ENCODE results near the gene DDX42. TPM values are rescaled to one million over a fixed set of nuclear protein-coding genes. Genes with fewer than 3 reads are reported as not detected.

The DDX42 gene
- total and polyA plus RNA-seq, 2 experiments from 2014 or later, result 57.8 to 101 TPM

DNA sequence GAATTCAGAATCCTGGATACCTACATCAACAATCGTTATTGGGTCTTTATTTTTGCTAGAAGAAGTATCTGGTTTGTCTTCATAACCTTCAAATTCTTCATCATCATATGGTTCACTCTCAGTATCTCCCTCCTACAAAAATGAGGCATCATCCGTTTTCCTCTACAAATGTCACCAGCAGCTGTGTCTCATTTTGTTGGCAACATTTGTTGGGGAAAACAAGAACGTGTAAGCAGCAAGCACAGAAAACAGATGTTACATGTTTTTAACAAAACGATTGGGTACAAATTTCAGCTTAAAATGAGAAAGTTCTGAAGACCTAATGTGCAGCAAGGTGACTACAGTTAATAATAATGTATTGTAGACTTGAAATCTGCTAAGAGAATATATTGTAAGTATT, 9.3 kb upstream of the DDX42 start:
- Histone ChIP-seq H3K79me2 (replicated peaks; ENCODE audit: insufficient read depth) (peaks cover 58% of the 10 kb centered on the region), H3F3A (replicated peaks; ENCODE audit: low read depth) (no peaks in the 10 kb centered on the region), H3K4me3 (no peak overlapping the region), H2AFZ (no peak overlapping the region), H3K36me3 (ENCODE audit: insufficient read depth) (peaks cover 32% of the 10 kb centered on the region), H3K27ac (ENCODE audit: low read depth) (no peak overlapping the region), H3K9me2 (ENCODE audit: insufficient read depth) (no peaks in the 10 kb centered on the region), H3K4me2 (no peak overlapping the region), H3K4me1 (ENCODE audit: insufficient read depth) (no peaks in the 10 kb centered on the region; the same call in 1 of the 2 replicates), H3K27me3 (ENCODE audit: insufficient read depth) (no peaks in the 10 kb centered on the region), H4K20me1 (replicated peaks; ENCODE audit: insufficient read depth) (peaks cover 30% of the 10 kb centered on the region)
- no peak for ATAC-seq
- H3K36me3 Mint-ChIP-seq (ENCODE audit: low read depth), result peaks cover 51% of the 10 kb centered on the region
- no peaks in the 10 kb centered on the region for H3K9me3 Mint-ChIP-seq
- TF ChIP-seq ZNF114 (CRISPR knock-in tag; IDR thresholded peaks at IDR 0.05), result no peak
- no peak for TF ChIP-seq ZNF331 (CRISPR knock-in tag; IDR thresholded peaks at IDR 0.05; ENCODE audit: low read depth)
- TF ChIP-seq POLR2AphosphoS5 (IDR thresholded peaks at IDR 0.05; ENCODE audit: low read depth), result no peak
- TF ChIP-seq CREB1 (CRISPR knock-in tag; IDR thresholded peaks at IDR 0.05; ENCODE audit: low read depth), result no peak
- TF ChIP-seq, protein P1, sequence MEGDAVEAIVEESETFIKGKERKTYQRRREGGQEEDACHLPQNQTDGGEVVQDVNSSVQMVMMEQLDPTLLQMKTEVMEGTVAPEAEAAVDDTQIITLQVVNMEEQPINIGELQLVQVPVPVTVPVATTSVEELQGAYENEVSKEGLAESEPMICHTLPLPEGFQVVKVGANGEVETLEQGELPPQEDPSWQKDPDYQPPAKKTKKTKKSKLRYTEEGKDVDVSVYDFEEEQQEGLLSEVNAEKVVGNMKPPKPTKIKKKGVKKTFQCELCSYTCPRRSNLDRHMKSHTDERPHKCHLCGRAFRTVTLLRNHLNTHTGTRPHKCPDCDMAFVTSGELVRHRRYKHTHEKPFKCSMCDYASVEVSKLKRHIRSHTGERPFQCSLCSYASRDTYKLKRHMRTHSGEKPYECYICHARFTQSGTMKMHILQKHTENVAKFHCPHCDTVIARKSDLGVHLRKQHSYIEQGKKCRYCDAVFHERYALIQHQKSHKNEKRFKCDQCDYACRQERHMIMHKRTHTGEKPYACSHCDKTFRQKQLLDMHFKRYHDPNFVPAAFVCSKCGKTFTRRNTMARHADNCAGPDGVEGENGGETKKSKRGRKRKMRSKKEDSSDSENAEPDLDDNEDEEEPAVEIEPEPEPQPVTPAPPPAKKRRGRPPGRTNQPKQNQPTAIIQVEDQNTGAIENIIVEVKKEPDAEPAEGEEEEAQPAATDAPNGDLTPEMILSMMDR (conservative IDR thresholded peaks at IDR 0.05; ENCODE audit: low read depth in 2 of 2), result no peak
- TF ChIP-seq NANOG (IDR thresholded peaks at IDR 0.05; ENCODE audit: borderline replicate concordance), result no peak
- TF ChIP-seq, protein P2, sequence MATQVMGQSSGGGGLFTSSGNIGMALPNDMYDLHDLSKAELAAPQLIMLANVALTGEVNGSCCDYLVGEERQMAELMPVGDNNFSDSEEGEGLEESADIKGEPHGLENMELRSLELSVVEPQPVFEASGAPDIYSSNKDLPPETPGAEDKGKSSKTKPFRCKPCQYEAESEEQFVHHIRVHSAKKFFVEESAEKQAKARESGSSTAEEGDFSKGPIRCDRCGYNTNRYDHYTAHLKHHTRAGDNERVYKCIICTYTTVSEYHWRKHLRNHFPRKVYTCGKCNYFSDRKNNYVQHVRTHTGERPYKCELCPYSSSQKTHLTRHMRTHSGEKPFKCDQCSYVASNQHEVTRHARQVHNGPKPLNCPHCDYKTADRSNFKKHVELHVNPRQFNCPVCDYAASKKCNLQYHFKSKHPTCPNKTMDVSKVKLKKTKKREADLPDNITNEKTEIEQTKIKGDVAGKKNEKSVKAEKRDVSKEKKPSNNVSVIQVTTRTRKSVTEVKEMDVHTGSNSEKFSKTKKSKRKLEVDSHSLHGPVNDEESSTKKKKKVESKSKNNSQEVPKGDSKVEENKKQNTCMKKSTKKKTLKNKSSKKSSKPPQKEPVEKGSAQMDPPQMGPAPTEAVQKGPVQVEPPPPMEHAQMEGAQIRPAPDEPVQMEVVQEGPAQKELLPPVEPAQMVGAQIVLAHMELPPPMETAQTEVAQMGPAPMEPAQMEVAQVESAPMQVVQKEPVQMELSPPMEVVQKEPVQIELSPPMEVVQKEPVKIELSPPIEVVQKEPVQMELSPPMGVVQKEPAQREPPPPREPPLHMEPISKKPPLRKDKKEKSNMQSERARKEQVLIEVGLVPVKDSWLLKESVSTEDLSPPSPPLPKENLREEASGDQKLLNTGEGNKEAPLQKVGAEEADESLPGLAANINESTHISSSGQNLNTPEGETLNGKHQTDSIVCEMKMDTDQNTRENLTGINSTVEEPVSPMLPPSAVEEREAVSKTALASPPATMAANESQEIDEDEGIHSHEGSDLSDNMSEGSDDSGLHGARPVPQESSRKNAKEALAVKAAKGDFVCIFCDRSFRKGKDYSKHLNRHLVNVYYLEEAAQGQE (IDR thresholded peaks at IDR 0.05; ENCODE audit: unreplicated experiment), result no peak
- TF ChIP-seq EZH2phosphoT487 (IDR thresholded peaks at IDR 0.05; ENCODE audit: unreplicated experiment), result no peak
- TF ChIP-seq, protein P3, sequence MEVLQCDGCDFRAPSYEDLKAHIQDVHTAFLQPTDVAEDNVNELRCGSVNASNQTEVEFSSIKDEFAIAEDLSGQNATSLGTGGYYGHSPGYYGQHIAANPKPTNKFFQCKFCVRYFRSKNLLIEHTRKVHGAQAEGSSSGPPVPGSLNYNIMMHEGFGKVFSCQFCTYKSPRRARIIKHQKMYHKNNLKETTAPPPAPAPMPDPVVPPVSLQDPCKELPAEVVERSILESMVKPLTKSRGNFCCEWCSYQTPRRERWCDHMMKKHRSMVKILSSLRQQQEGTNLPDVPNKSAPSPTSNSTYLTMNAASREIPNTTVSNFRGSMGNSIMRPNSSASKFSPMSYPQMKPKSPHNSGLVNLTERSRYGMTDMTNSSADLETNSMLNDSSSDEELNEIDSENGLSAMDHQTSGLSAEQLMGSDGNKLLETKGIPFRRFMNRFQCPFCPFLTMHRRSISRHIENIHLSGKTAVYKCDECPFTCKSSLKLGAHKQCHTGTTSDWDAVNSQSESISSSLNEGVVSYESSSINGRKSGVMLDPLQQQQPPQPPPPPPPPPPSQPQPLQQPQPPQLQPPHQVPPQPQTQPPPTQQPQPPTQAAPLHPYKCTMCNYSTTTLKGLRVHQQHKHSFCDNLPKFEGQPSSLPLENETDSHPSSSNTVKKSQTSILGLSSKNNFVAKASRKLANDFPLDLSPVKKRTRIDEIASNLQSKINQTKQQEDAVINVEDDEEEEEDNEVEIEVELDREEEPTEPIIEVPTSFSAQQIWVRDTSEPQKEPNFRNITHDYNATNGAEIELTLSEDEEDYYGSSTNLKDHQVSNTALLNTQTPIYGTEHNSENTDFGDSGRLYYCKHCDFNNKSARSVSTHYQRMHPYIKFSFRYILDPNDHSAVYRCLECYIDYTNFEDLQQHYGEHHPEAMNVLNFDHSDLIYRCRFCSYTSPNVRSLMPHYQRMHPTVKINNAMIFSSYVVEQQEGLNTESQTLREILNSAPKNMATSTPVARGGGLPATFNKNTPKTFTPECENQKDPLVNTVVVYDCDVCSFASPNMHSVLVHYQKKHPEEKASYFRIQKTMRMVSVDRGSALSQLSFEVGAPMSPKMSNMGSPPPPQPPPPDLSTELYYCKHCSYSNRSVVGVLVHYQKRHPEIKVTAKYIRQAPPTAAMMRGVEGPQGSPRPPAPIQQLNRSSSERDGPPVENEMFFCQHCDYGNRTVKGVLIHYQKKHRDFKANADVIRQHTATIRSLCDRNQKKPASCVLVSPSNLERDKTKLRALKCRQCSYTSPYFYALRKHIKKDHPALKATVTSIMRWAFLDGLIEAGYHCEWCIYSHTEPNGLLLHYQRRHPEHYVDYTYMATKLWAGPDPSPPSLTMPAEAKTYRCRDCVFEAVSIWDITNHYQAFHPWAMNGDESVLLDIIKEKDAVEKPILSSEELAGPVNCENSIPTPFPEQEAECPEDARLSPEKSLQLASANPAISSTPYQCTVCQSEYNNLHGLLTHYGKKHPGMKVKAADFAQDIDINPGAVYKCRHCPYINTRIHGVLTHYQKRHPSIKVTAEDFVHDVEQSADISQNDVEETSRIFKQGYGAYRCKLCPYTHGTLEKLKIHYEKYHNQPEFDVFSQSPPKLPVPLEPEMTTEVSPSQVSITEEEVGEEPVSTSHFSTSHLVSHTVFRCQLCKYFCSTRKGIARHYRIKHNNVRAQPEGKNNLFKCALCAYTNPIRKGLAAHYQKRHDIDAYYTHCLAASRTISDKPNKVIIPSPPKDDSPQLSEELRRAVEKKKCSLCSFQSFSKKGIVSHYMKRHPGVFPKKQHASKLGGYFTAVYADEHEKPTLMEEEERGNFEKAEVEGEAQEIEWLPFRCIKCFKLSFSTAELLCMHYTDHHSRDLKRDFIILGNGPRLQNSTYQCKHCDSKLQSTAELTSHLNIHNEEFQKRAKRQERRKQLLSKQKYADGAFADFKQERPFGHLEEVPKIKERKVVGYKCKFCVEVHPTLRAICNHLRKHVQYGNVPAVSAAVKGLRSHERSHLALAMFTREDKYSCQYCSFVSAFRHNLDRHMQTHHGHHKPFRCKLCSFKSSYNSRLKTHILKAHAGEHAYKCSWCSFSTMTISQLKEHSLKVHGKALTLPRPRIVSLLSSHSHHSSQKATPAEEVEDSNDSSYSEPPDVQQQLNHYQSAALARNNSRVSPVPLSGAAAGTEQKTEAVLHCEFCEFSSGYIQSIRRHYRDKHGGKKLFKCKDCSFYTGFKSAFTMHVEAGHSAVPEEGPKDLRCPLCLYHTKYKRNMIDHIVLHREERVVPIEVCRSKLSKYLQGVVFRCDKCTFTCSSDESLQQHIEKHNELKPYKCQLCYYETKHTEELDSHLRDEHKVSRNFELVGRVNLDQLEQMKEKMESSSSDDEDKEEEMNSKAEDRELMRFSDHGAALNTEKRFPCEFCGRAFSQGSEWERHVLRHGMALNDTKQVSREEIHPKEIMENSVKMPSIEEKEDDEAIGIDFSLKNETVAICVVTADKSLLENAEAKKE (CRISPR knock-in tag; IDR thresholded peaks at IDR 0.05), result no peak
- TF ChIP-seq EZH2 (IDR thresholded peaks at IDR 0.05; ENCODE audit: low read depth, unreplicated experiment), result no peak
- TF ChIP-seq, protein P4, sequence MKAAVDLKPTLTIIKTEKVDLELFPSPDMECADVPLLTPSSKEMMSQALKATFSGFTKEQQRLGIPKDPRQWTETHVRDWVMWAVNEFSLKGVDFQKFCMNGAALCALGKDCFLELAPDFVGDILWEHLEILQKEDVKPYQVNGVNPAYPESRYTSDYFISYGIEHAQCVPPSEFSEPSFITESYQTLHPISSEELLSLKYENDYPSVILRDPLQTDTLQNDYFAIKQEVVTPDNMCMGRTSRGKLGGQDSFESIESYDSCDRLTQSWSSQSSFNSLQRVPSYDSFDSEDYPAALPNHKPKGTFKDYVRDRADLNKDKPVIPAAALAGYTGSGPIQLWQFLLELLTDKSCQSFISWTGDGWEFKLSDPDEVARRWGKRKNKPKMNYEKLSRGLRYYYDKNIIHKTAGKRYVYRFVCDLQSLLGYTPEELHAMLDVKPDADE (IDR thresholded peaks at IDR 0.05), result no peak
- H3K27ac Mint-ChIP-seq, result no peak overlapping the region
- H3K27me3 Mint-ChIP-seq (ENCODE audit: insufficient read depth, low read depth, poor library complexity), result peaks cover 2% of the 10 kb centered on the region
- H3K4me3 Mint-ChIP-seq, result no peak overlapping the region
- no peak for DNase-seq (ENCODE audit: low spot score)
- peaks cover 3% of the 10 kb centered on the region; the same call in 2 of the 3 replicates for H3K4me1 Mint-ChIP-seq
